ENCODE data around the gene CCZ1B.
"Not testable (repeated sequence)": the region's sequence is repeated elsewhere in the genome, so short reads cannot be mapped to it uniquely, and the experiment has no call there.

The CCZ1B gene

GRCh38 chr7:6826151-6826550 lies at the start of gene CCZ1B:
TSS of gene CCZ1B (minus strand) at chr7:6826275. CDS start at chr7:6826197, 78 bp downstream.
- DNase-seq (ENCODE audit: low read depth in 1 of 2, low spot score in 1 of 2) = peak; percentile 64 to 77

GRCh38 chr7:6875022-6875421 lies 48.9 kb upstream of the CCZ1B start:
- DNase-seq (ENCODE audit: low read depth in 1 of 2, low spot score in 1 of 2) = not testable (repeated sequence)

- DNase-seq (ENCODE audit: low read depth in 1 of 2, low spot score in 1 of 2) = not testable (repeated sequence)
These were observed 46.3 kb upstream of the CCZ1B start for GRCh38 chr7:6872246-6872945.

- not testable (repeated sequence) for DNase-seq (ENCODE audit: low read depth in 1 of 2, low spot score in 1 of 2)
These were observed 45.5 kb upstream of the CCZ1B start for GRCh38 chr7:6871421-6872144.

GRCh38 chr7:6864751-6865150 lies 38.7 kb upstream of the CCZ1B start:
- not testable (repeated sequence) for DNase-seq (ENCODE audit: low read depth in 1 of 2, low spot score in 1 of 2)

- DNase-seq (ENCODE audit: low read depth in 1 of 2, low spot score in 1 of 2) = not testable (repeated sequence)
These were observed 38.1 kb upstream of the CCZ1B start for GRCh38 chr7:6864188-6864587.

GRCh38 chr7:6862876-6863275 lies 36.8 kb upstream of the CCZ1B start:
- not testable (repeated sequence) for DNase-seq (ENCODE audit: low read depth in 1 of 2, low spot score in 1 of 2)

GRCh38 chr7:6857721-6858314 lies 31.7 kb upstream of the CCZ1B start:
- peak; percentile 57 to 68 for DNase-seq (ENCODE audit: low read depth in 1 of 2, low spot score in 1 of 2)

- not testable (repeated sequence) for DNase-seq (ENCODE audit: low read depth in 1 of 2, low spot score in 1 of 2)
These were observed 29.6 kb upstream of the CCZ1B start for GRCh38 chr7:6855563-6856131.

GRCh38 chr7:6854747-6855562 lies 28.9 kb upstream of the CCZ1B start:
- DNase-seq (ENCODE audit: low read depth in 1 of 2, low spot score in 1 of 2) = not testable (repeated sequence)

GRCh38 chr7:6853681-6854080 lies 27.6 kb upstream of the CCZ1B start:
- not testable (repeated sequence) for DNase-seq (ENCODE audit: low read depth in 1 of 2, low spot score in 1 of 2)

GRCh38 chr7:6849127-6849526 lies 23.1 kb upstream of the CCZ1B start:
- DNase-seq (ENCODE audit: low read depth in 1 of 2, low spot score in 1 of 2) = not testable (repeated sequence)

- DNase-seq (ENCODE audit: low read depth in 1 of 2, low spot score in 1 of 2) = not testable (repeated sequence)
These were observed 21.7 kb upstream of the CCZ1B start for GRCh38 chr7:6847751-6848150.

- not testable (repeated sequence) for DNase-seq (ENCODE audit: low read depth in 1 of 2, low spot score in 1 of 2)
These were observed 19.9 kb upstream of the CCZ1B start for GRCh38 chr7:6845971-6846449.

- not testable (repeated sequence) for DNase-seq (ENCODE audit: low read depth in 1 of 2, low spot score in 1 of 2)
These were observed 17.6 kb upstream of the CCZ1B start for GRCh38 chr7:6843654-6844053.

GRCh38 chr7:6843092-6843491 lies 17.0 kb upstream of the CCZ1B start:
- not testable (repeated sequence) for DNase-seq (ENCODE audit: low read depth in 1 of 2, low spot score in 1 of 2)

GRCh38 chr7:6842278-6842921 lies 16.3 kb upstream of the CCZ1B start:
- not testable (repeated sequence) for DNase-seq (ENCODE audit: low read depth in 1 of 2, low spot score in 1 of 2)

- DNase-seq (ENCODE audit: low read depth in 1 of 2, low spot score in 1 of 2) = not testable (repeated sequence)
These were observed 11.0 kb upstream of the CCZ1B start for GRCh38 chr7:6837081-6837480.

GRCh38 chr7:6835521-6835920 lies 9.4 kb upstream of the CCZ1B start:
- not testable (repeated sequence) for DNase-seq (ENCODE audit: low read depth in 1 of 2, low spot score in 1 of 2)

- DNase-seq (ENCODE audit: low read depth in 1 of 2, low spot score in 1 of 2) = no peak
These were observed 7.6 kb upstream of the CCZ1B start for GRCh38 chr7:6833636-6834035.
